Measurements from ENCODE around the gene PERCC1. TPM values are rescaled to one million over a fixed set of nuclear protein-coding genes. Genes with fewer than 3 reads are reported as not detected.

The PERCC1 gene
- polyA plus RNA-seq (ENCODE audit: insufficient read length) = 0.43 TPM

DNA sequence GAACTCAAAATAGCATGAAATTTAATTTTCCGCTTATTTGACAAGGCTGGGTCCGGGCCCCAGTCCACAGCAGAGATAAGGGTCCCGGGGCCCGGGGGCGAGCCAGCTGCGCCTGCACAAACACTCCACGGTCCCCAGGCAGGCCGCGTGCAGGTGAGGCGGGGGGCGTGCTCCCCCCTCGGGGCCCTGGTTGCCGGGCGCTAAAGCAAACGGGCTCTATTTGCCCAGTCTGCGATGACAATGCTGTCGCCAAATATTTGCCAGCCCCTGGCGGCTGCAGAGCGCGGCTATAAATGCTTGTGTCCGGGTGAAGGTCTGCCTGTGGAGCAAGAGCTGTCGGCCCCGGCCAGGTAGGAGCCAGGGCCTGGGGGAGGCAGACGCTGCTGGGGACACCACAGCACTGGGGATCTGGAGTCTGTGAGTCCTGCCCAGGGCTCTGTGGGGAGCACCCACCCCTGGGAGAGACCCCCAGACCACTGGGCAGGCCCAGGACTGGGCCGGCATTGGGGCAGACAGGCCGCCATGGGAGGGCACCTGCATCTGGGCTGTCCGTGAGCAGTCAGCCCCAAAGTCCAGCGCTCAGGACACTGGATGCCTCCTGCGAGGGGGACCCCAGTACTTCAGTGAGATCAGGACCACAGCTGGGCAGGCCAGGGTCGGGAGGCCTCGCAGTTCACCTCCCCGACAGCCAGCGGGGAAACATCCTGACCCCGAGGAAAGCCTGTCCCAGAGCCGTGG is at the start of gene PERCC1:
Gene PERCC1 (plus strand): TSS at position 320 of the 738 bp plus-strand sequence. CDS start 1,516 bp downstream, outside the sequence.
- DNase-seq = no peak

DNA sequence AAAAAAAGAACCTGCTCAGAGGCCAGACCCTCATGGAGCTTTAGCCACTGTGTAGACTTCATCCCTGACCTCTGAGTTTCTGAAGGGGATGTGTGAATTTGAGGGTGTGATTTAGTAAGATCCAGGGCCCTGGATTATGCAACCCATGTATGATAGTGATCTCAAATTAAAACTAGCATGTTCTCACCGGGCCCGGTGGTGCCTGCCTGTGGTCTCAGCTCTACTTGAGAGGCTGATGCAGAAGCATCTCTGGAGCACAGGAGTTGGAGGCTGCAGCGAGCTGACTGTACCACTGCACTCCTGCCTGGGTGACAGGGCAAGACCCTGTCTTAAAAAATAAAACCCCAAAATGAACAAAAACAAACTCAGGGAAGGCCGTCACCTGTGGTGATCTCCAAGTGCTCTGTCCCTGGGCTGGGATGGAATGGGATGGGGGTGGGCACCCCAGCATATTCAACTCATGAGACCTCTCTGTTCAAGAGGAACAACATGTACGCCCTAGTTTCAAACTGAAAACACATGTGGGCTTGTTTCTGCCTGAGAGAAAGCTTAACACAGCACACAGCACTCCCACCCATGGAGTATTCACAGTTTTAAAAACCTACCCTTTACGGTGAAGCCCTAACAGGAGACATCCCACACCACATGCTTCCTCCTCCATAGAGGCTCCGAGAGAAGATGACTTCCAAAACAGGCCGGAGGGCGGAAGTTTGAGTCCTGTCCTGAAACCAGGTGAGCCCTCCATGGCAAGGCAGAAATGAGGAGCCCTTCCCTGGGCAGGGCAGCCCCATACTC is 49.1 kb upstream of the PERCC1 start:
- DNase-seq = no peak

DNA sequence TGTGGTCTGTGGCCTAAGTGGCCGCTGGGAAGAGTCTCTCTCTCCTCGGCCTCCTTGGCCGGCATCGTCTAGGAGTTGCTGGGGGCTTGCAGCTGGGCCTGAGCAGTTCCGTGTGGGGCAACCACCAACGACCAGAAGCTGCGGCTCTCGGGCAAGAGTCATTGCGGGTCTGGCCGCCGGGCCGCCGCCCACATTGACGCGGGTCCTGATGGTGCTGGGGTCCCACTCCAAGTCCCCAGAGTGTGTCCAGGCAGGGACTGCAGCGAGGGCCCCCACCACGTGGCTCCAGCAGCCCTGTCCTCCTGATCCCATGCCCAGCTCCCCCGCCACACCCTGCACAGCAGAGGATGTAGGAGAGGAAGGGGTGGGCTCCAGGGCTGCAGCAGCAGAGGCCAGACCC is 47.3 kb upstream of the PERCC1 start:
- no peak for DNase-seq

DNA sequence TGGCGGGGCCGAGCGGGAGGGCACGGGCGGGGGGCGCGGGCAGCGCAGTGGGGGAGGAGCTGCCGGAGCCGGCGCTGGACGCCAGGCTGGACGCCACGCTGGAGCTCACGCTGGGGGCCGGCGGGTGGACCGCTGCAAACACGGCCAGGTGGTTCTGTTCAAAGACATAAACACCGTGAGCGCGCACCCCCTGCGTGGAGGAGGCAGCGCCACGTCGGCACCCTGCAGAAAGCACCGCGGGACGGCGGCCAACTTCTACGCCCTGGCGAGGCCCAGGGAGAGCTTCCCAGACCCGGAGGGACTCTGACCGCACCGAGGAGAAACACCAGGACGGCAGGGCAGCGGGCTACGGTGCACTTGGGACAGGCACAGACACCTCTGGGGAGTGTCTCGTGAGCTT is 45.6 kb upstream of the PERCC1 start:
- no peak for DNase-seq

DNA sequence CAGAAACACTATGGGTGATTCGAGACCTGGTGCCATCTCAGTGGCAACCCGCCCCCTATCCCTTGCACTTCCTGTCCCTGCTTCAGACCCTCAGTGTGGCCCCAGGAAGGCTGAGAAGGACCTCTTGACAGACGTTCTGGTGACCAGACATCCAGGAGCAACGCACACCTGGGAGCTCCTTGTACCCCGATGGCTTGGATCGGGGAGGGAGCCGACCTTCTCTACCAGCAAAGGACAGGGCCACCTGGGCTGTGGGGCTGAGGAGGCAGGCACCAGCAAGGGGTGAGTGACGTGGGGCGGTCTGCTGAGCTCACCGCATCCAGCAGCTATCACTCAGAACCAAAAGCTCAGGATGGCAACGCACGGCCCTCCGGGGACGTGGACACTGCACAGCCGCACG is 43.5 kb upstream of the PERCC1 start:
- DNase-seq = no peak

DNA sequence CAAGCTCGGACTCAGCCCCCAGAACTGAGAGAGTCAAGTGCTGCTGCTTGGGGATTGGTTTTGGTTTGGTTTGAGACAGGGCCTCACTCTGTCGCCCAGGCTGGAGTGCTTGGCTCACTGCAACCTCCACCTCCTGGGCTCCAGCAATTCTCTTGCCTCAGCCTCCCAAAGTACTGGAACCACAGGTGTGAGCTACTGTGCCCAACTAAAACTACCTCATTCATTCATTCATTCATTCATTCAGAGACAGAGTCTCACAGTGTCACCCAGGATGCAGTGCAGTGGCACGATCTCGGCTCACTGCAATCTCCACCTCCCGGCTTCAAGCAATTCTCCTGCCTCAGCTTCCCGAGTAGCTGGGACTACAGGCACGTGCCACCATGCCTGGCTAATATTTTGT is 41.1 kb upstream of the PERCC1 start:
- no peak for DNase-seq

DNA sequence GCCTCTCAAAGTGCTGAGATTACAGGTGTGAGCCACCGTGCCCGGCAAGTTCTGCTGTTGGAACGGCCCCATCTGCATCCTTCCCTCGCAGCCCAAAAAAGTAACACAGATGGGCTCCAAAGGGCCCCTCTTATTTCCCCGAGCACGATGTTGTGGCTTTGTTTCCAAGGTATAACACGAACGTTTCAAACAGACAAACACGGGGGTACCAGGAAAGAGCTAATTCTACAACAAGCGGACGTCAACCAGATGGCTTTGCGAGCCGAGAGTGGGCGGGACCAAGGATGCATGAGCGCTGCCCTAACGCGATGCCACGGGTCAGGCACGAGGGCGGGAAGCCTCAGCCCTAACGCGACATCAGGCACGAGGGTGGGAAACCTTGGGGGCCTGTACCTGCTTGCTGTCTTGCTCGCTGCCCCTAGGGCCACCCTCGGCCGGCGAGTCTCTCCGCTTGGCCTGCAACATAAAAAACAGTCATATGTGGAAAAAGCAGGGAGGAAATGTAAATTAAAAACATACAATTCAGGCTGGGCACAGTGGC is 40.6 kb upstream of the PERCC1 start:
- no peak for DNase-seq

DNA sequence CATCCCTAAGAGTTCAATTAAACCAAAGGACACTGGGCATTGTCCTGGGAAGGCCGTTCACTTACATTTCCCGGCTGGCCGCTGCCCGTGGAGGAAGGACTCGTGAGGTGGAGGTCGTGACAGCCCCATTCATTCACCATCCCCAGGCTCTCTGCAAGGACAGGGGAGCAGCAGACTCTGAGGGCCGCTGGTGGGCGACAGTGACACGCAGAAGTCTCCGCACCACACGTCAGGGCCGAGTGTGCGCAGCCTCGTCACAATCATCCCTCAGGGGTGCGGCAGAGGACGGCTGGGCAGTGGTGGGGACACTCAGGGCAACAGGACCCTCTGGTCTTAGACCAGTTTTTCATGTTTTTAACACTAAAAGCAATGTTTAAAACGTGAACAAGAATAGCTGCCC is 38.1 kb upstream of the PERCC1 start:
- DNase-seq = no peak

DNA sequence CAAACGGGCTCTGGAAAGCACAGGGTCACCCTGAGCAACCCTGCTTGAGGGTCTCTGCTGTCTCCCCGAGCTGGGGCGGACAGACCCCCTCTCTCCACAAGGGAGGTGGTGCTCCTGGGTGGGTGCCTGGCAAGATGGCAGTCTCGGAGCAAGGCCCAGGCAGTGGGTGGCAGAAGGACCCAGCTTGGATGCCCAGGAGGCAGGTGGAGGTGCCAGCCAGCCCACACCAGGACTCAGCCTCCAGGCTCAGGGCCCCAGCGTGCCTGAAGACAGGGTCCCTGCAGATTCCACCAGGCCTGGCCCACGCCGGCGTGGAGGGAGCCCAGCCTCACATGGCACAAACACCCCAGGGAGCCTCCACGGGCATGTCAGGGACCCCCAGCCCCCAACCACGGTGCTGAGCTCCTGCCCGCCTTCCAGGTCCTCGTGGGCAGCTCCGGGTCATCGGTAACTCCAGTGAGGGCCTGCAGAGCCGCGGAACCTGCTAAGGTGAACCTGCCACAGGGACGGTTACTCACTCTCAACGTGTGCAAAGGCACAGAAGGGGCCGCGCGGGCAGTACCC is 37.2 kb upstream of the PERCC1 start:
- no peak for DNase-seq

DNA sequence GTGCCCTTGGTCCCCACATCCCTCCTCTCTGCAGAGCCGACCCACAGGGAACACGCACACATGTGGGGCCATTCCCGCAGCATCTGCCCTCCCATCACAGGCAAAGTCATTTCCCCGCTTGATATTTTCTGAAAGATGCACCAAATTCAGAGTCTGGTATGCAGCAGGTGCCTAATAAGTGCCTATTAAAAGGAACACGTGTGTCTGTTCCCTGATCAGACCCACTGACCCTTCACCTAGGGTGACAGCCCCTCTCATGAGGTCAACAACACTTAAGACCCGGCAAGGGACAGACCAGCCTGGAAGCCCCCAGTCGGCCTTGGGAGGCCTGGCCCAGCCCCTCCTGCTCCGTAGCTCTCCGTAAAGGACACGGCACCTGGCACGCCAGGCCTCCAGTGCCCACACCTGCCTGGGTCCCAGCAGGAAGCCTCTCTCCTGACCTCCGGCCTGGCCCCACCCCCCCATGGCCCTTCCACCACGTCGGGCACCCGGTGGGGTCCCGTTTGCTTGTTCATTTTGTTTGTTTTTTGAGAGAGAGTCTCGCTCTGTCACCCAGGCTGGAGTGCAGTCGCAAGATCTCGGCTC is 36.4 kb upstream of the PERCC1 start:
- DNase-seq = no peak

DNA sequence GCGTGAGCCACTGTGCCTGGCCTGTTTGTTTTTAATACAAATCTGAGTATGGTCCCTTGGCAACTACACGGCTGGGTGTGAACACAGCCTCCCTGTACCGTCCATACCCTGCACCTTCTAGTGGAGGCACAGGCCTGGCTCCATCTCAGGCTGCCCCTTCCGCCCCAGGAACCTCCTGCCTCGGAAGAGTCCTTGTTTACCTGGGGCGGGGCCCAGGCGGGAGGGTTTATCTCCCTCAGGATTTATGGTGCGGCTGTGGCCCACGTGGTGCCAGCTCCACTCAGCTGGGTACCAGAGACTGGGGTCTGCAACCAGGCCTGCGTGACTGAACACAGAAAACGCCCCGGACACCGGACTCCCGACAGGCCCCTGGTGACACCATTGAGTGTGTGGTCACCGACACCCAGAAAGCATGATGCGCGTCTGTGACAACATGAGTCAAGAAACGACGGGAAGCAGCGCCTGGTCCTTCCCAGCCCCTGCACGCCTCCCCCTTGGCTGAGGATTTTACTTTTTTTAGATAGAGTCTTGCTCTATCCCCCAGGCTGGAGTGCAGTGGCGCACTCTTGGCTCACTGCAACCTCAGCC is 35.3 kb upstream of the PERCC1 start:
- no peak for DNase-seq

DNA sequence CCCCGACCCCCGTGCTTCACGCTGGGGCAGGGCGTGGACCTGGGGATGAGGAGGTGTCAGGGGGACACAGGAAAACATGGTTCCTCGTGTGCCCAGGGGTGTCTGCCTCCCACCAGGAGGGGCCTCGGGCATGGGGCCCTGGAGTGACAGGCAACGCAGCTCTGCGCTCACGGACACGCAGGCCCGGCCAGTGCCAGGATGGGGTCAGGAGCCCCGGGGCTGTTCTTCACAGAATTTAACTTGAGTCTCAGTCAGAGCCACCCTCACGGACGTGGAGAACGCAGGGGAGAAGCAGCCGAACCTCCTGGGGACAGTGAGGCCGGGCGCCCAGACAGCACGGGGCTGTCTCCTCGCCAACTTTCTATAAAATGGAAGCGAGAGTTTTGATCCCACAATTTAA is 33.1 kb upstream of the PERCC1 start:
- no peak for DNase-seq

DNA sequence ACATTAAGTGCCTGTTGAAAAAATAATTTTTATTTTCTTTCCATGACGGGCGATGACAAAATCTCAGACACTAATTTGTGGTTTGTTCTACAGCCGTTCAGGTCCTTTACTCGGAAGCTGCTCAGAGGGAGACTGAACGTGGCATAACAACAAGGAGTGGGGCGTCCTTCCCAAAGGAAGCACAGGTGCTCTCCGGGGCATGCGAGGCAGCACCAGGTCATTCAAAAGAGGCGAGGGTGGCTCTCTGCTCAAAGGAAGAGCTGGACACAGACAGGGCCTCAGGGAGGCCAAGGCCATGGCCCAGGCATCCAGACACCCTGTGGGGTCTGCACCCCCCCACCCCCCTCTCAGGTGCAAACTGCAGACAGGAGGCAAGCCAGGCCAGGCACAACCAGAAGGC is 32.5 kb upstream of the PERCC1 start:
- DNase-seq = no peak

DNA sequence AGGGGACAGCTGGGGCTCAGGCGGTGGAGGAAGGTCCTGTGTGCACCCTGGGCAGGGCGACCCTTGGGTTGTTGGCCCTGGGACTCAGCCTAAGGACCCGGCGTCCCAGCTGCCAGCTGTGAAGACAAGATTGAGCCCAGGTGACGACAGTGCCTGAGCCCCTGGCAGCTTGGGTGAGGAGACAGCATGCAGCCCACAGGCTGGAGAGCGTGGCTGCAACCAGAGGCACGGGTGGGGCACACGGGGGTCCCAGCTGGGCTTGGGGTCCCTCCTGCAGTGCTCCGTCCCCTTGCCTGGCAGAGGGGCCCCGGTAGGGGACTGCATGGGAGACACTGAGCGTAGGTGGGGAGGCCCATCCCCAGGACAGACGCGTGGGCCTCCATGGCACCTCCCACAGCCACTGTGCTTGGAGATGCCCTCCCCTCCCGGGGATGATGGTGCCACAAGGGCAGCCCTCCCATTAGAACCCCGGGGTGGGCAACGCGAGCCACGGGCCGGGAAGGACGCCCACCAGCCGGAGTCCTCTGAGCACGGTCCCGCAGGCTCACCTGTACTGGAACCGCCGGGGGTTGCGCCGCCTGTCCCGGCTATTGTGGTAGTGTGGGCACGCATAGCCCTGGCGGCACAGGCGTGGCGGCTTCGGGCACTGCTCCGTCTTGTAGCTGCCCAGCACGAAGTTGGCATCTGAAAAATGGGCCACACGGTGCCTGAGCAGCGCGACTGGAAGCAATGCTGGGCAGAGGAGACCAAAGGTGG is 31.9 kb upstream of the PERCC1 start:
- DNase-seq = no peak

DNA sequence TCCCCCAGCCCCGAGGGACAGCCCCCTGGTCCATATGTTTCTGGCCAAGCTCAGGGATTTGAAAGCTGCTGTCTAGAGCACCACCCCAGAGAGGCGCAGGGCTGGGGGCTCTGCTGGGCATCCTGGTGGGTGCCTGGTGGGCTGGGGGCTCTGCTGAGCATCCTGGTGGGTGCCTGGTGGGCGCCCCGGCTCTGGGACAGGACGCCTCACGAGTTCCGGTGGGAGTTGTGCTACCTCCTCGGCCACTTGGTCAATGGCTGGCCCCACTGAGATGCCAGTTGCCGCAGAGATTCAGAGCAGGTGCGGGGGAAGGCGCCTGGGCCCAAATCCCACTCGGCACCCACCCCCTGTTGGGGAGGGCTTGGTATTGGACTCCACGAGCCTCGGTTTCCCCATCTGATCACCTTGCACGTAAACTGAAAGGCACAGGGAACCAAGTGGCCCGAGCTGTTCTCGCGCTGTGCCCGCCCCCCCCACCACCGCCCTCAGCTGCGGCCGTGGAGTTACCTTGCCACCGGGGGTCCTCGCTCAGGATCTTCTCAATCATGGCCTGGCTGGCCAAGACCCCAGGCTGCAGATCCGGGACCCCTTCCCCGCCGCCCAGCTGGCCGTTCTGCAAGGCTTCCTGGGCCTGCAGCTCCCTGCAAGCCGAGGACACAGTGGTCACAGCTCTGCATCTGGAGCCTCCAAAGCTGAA is 29.7 kb upstream of the PERCC1 start:
- DNase-seq = no peak

DNA sequence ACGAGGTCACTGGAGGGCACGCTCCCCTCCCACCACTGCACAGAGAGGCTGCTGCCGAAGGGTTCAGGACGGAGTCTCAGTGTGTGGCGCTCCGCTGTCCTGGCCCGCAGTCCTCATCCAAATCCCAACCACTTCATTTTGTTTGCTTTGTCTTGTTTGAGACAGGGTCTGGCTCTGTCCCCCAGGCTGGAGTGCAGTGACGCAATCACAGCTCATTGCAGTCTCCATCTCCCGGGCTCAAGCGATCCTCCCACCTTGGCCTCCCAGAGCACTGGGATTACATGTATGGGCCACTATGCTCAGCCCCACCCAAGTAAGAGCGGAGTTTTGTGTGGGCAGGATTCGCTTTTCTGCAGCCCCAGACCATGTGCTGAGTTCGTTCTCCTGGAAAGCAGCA is 29.1 kb upstream of the PERCC1 start:
- no peak for DNase-seq

DNA sequence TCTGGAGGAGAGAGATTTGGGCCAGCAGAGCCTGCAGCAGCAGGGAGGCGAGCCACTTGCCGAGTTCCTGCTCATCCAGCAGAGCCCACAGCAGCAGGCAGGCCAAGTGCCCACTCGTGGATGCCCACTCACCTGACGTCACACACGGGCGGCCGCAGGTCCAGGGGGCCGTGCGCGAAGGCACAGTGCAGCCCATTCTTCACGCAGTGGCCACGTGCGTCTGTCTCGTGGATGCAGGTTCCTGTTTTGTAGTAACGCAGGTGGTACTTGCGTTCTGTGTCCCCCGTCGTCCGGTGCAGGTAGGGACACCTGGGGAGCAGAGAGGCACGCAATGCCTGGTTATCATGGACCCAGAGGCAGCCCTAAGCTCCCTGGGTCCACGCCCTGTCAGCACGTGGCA is 27.8 kb upstream of the PERCC1 start:
- no peak for DNase-seq

DNA sequence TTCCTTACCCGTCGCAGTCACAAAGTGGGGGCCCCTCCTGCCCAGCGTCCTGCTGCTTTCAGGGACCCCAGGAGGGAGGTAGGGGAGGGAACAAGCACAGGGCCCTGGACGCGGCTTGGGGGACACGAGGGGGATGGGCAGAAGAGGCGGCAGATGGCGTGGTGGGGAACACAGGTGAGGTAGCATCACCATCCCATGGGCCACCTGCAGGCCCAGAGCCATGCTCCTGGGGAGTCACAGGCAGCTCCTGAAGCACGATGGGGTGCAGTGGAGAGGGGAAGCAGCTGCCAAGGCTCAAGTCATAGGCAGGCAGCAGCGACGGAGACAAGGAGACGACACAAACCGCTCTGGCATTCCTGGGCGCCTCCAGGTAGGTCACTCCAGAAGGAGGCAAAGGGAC is 27.1 kb upstream of the PERCC1 start:
- DNase-seq = no peak

DNA sequence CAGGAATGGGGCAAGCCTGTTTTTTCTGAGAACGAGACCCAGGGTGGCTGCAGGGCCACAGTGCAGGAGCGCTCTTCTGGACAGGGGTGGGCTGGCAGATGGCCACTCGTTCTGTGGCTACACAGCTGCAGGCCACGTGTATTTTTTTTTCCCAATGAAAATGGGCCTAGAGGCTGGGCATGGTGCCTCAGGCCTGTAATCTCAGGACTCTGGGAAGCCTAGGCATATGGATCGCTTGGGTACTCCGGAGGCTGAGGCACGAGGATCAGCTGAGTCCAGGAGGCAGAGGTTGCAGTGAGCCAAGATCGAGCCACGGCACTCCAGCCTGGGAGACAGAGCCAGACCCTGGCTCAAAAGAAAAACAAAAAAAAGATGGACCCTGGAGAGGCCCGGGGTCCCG is 23.1 kb upstream of the PERCC1 start:
- no peak for DNase-seq

DNA sequence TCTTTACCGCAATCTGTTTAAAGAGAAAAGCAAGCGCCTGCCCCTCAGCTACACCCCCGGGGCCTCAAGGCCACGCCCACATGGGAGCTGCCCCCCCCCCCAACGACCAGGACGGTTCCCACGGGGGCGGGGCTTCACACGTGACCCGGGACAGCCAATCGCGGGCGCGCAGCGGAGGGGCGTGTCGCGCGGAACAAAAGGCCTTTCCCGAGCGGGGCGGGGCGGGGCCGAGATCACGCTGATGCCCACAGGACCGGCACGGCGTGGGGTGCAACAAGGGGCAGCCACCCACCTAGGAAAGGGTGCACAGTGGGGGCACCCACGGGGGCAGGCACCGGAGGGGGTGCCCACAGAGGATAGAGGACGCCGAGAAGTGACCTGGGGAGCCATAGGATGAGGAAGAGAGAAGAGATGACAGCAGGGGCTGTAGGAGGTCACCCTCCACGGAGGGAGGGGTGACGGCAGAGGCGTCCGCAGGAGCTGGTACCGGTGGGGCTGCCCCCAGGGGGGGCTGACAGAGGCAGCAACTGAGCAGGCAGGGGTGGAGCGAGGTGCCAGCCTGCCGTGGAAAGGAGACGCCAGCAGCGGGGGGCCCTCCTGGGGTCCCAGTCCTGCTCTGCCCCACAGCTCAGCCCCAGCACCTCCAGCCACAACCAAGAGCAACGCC is 22.6 kb upstream of the PERCC1 start:
- peak; percentile 86 for DNase-seq

DNA sequence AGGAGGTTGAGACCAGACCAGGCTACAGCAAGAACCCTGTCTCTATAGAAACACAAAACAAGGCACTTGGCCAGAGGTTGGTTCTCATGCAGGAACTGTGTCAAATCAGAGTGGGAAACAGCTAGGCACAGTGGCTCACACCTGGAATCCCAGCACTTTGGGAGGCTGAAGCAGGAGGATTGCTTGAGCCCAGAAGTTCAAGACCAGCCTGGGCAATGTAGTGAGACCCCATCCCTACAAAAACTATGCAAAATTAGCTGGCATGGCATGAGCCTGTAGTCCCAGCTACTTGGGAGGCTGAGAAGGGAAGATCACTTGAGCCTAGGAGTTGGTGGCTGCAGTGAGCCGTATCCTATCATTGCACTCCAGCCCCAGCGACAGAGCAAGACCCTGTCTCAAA is 18.0 kb upstream of the PERCC1 start:
- DNase-seq = no peak
